HCT116 (cell line): ENCODE data around the gene PRIMA1.

Source experiments
- EZH2phosphoT487 ChIP-seq: fragments of 200-600 bp; IDR thresholded peaks from 2 replicates; pipeline ENCODE4 v1.6.1; 2018; ENCODE audit warnings: antibody characterized with exemption, borderline replicate concordance
- POLR2A ChIP-seq: IDR thresholded peaks from 2 replicates; pipeline ENCODE4 v1.7.0; 2011; ENCODE audit warnings: borderline replicate concordance; ENCODE audit not compliant: insufficient read depth, insufficient read length; ENCODE audit errors: extremely low read depth
- POLR2AphosphoS5 ChIP-seq: IDR thresholded peaks from 2 replicates; pipeline ENCODE4 v1.6.1; 2011; ENCODE audit warnings: mild to moderate bottlenecking, low read depth, low read length, moderate library complexity
- RAD21 ChIP-seq: IDR thresholded peaks from 2 replicates; pipeline ENCODE4 v1.6.1; 2012; ENCODE audit warnings: low read depth, mild to moderate bottlenecking
- SIN3A ChIP-seq: IDR thresholded peaks from 2 replicates; pipeline ENCODE4 v1.6.1; 2012; ENCODE audit warnings: low read depth
- TCF7L2 ChIP-seq: IDR thresholded peaks from 2 replicates; pipeline ENCODE4 v1.7.0; 2011; ENCODE audit warnings: borderline replicate concordance, inconsistent platforms; ENCODE audit not compliant: insufficient read depth, insufficient read length; ENCODE audit errors: extremely low read depth
- ZNF274 ChIP-seq: fragments of 200-500 bp; sonication (Bioruptor generic); IDR thresholded peaks from 2 replicates; pipeline ENCODE4 v1.6.1; 2014; ENCODE audit warnings: mild to moderate bottlenecking, low read depth, low read length, inconsistent platforms
- TF ChIP-seq, protein P1 (sequence below), 3 experiments: fragments of 200-600 bp in 1 of 3; sonication (generic) in 1 of 3; IDR thresholded peaks in 2 of 3; conservative IDR thresholded peaks in 1 of 3; 2 replicates each; pipeline ENCODE4 v1.5.1; 2012 to 2017; ENCODE audit warnings: low read depth in 2 of 3, low read length in 2 of 3, antibody characterized with exemption in 1 of 3, borderline replicate concordance in 1 of 3, control low read depth in 1 of 3, mild to moderate bottlenecking in 1 of 3, mixed read lengths in 1 of 3, mixed run types in 1 of 3, moderate library complexity in 1 of 3; ENCODE audit not compliant: insufficient read depth in 1 of 3
- TF ChIP-seq, protein P2 (sequence below): IDR thresholded peaks from 2 replicates; pipeline ENCODE4 v1.6.1; 2012

DNA sequence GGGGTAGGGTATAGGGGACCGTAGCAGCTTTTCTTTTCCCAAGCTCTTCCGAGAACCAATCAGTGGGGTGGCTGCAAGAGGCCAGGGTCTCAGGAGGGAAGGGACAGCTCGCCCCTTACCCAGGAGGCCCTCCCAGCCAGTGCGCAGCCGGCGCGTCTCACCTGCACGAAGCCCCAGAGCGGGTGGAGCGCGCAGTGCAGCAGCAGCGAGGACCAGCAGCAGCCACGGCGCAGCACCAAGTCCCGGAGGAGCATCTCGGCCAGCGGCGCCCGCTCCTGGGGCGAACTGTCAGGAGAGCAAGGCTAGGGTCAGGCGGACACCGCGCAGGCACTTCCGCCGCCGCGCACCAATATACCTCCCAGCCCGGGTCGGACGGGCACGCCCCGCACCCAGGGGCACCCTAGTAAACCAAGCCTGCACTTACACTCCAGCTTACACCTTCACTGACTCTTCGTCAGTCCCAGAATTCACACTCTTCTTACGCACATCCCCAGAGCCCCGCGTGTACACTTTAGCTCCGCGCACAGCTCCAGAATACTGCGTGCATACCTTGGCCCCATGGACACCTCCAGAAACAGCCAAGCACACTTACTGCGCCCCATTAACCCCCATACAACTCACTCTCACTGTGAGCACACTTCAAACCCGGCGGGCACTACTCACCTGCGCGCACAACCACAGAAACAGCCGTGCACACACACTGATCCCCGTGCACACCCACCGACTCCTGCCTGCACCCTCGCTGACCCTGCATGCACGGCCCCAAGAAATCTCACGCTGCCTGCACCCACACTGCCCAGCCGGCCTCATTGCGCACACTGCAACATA lies 606 bp downstream of the PRIMA1 start:
- TF ChIP-seq TCF7L2 (no peak), POLR2AphosphoS5 (no peak), RAD21 (no peak), EZH2phosphoT487 (no peak), POLR2A (no peak), ZNF274 (no peak), SIN3A (no peak)
- TF ChIP-seq, protein P1, sequence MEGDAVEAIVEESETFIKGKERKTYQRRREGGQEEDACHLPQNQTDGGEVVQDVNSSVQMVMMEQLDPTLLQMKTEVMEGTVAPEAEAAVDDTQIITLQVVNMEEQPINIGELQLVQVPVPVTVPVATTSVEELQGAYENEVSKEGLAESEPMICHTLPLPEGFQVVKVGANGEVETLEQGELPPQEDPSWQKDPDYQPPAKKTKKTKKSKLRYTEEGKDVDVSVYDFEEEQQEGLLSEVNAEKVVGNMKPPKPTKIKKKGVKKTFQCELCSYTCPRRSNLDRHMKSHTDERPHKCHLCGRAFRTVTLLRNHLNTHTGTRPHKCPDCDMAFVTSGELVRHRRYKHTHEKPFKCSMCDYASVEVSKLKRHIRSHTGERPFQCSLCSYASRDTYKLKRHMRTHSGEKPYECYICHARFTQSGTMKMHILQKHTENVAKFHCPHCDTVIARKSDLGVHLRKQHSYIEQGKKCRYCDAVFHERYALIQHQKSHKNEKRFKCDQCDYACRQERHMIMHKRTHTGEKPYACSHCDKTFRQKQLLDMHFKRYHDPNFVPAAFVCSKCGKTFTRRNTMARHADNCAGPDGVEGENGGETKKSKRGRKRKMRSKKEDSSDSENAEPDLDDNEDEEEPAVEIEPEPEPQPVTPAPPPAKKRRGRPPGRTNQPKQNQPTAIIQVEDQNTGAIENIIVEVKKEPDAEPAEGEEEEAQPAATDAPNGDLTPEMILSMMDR (IDR thresholded peaks at IDR 0.05 in 2 of 3, conservative IDR thresholded peaks at IDR 0.05 in 1 of 3; ENCODE audit: borderline replicate concordance in 1 of 3, insufficient read depth in 1 of 3, low read depth in 2 of 3, low read length in 2 of 3), result no peak
- TF ChIP-seq, protein P2, sequence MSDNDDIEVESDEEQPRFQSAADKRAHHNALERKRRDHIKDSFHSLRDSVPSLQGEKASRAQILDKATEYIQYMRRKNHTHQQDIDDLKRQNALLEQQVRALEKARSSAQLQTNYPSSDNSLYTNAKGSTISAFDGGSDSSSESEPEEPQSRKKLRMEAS, result no peak
